H1 (cell line): ENCODE measurements around the gene TMEM14B. TPM values are rescaled to one million over a fixed set of nuclear protein-coding genes. Genes with fewer than 3 reads are reported as not detected.

ENCODE experiments used
- GABPA ChIP-seq: IDR thresholded peaks from 2 replicates; pipeline ENCODE4 v1.6.1; 2011; ENCODE audit warnings: mild to moderate bottlenecking, low read length, moderate library complexity, borderline replicate concordance; ENCODE audit not compliant: insufficient read depth
- GTF2F1 ChIP-seq: IDR thresholded peaks from 2 replicates; pipeline ENCODE4 v1.6.1; 2012; ENCODE audit warnings: low read depth, low read length, improper control_type of control experiment, borderline replicate concordance
- SRF ChIP-seq: IDR thresholded peaks from 2 replicates; pipeline ENCODE4 v1.6.1; 2011; ENCODE audit warnings: mild to moderate bottlenecking, low read depth, low read length, moderate library complexity
- polyA plus RNA-seq, 7 experiments: library from polyadenylated mRNA; depleted of rRNA in 3 of 7; stranded (reverse) in 5 of 7; unstranded in 2 of 7; fragments of >200 nt in 5 of 7; fragments of 200-250 nt in 2 of 7; gene quantifications; 1 replicate in 5 of 7; 2 replicates in 1 of 7; 4 replicates in 1 of 7; pipeline versions ENCODE4 v1.2.1 to v1.2.3, GENCODE V29; 2011 to 2013; ENCODE audit warnings: missing spikeins in 2 of 7, mixed read lengths in 2 of 7
- total RNA-seq: library from RNA; stranded (reverse); fragmentation: NEBNext Ultra II Directional; extraction: Animal tissue kit (Norgen Biotek cat#: 25700); gene quantifications from 2 replicates; pipeline ENCODE4 v1.2.1, GENCODE V29; 2021

TMEM14B gene
- total and polyA plus RNA-seq, 2 of the 8 experiments (the other 6 are each of a cell fraction or from before 2014, with no cell fraction given), result 84.6 to 109 TPM

- no peak for TF ChIP-seq SRF
- no peak for TF ChIP-seq GABPA
- TF ChIP-seq GTF2F1, result no peak
These were observed 44.1 kb downstream of the TMEM14B start (continued) for GRCh38 chr6:10791673-10792072.
